ENCODE results near the gene ATP9A. TPM values are rescaled to one million over a fixed set of nuclear protein-coding genes. Genes with fewer than 3 reads are reported as not detected.
A peak's percentile ranks its signal among the peaks of the same experiment; 100 is the strongest.
"Not testable (repeated sequence)": the region's sequence is repeated elsewhere in the genome, so short reads cannot be mapped to it uniquely, and the experiment has no call there.

Gene ATP9A
- total RNA-seq, 1 experiment from 2014 or later: 7.3 TPM

GRCh38 chr20:51650685-51651134 lies 117.5 kb downstream of the ATP9A start:
- ChIA-PET CTCF (interaction anchor here (0.6 to 2.1 kb wide), 6 partner anchors 10 to 432 kb away, joined by 3 to 10 read pairs (median 4); no protein-coding TSS in a partner anchor), POLR2A (no interaction called here)
- DNase-seq (ENCODE audit: unreplicated experiment): peak; percentile 55
- Mint-ChIP-seq H3K27me3 (ENCODE audit: insufficient read depth, unreplicated experiment) (no peaks in the 10 kb centered on the region), H3K9me3 (ENCODE audit: unreplicated experiment) (no peaks in the 10 kb centered on the region), H3K4me1 (ENCODE audit: insufficient read depth, unreplicated experiment) (peaks cover 6% of the 10 kb centered on the region), H3K27ac (ENCODE audit: low read depth, unreplicated experiment) (no peak overlapping the region), H3K36me3 (ENCODE audit: insufficient read depth, unreplicated experiment) (no peaks in the 10 kb centered on the region), H3K4me3 (ENCODE audit: unreplicated experiment) (no peak overlapping the region)
- TF ChIP-seq CTCF (IDR thresholded peaks at IDR 0.05; ENCODE audit: unreplicated experiment): no peak
- no TSS peak for BruUV-seq (replicated peaks)
- intact Hi-C loops (cut with micrococcal nuclease): no loop called here

GRCh38 chr20:51648571-51648947 lies 119.6 kb downstream of the ATP9A start:
- no peaks in the 10 kb centered on the region for H3K27me3 Mint-ChIP-seq (ENCODE audit: insufficient read depth, unreplicated experiment)
- H3K9me3 Mint-ChIP-seq (ENCODE audit: unreplicated experiment): no peaks in the 10 kb centered on the region
- no peaks in the 10 kb centered on the region for H3K36me3 Mint-ChIP-seq (ENCODE audit: insufficient read depth, unreplicated experiment)
- intact Hi-C loops (cut with micrococcal nuclease): no loop called here
- TF ChIP-seq CTCF (IDR thresholded peaks at IDR 0.05; ENCODE audit: unreplicated experiment): no peak
- no peak overlapping the region for H3K27ac Mint-ChIP-seq (ENCODE audit: low read depth, unreplicated experiment)
- no TSS peak for BruUV-seq (replicated peaks)
- CTCF ChIA-PET: interaction anchor here (0.7 to 2.1 kb wide), 5 partner anchors 8 to 435 kb away, joined by 3 to 10 read pairs (median 4); no protein-coding TSS in a partner anchor
- H3K4me3 Mint-ChIP-seq (ENCODE audit: unreplicated experiment): no peak overlapping the region
- POLR2A ChIA-PET: interaction anchor here (0.9 to 1.0 kb wide), 2 partner anchors 11 to 336 kb away, joined by 3 read pairs; no protein-coding TSS in a partner anchor
- DNase-seq (ENCODE audit: unreplicated experiment): no peak
- peaks cover 6% of the 10 kb centered on the region for H3K4me1 Mint-ChIP-seq (ENCODE audit: insufficient read depth, unreplicated experiment)

GRCh38 chr20:51647674-51648570 lies 120.3 kb downstream of the ATP9A start:
- DNase-seq (ENCODE audit: unreplicated experiment): no peak
- H3K27ac Mint-ChIP-seq (ENCODE audit: low read depth, unreplicated experiment): no peak overlapping the region
- POLR2A ChIA-PET: interaction anchor here (1.0 kb wide), 1 partner anchor 337 kb away, joined by 3 read pairs; no protein-coding TSS in a partner anchor
- no peaks in the 10 kb centered on the region for H3K27me3 Mint-ChIP-seq (ENCODE audit: insufficient read depth, unreplicated experiment)
- no TSS peak for BruUV-seq (replicated peaks)
- TF ChIP-seq CTCF (IDR thresholded peaks at IDR 0.05; ENCODE audit: unreplicated experiment): no peak
- H3K36me3 Mint-ChIP-seq (ENCODE audit: insufficient read depth, unreplicated experiment): no peaks in the 10 kb centered on the region
- no peaks in the 10 kb centered on the region for H3K9me3 Mint-ChIP-seq (ENCODE audit: unreplicated experiment)
- peaks cover 6% of the 10 kb centered on the region for H3K4me1 Mint-ChIP-seq (ENCODE audit: insufficient read depth, unreplicated experiment)
- CTCF ChIA-PET: interaction anchor here (0.7 to 1.7 kb wide), 7 partner anchors 197 to 481 kb away, joined by 3 to 6 read pairs (median 3); no protein-coding TSS in a partner anchor
- intact Hi-C loops (cut with micrococcal nuclease): no loop called here
- no peak overlapping the region for H3K4me3 Mint-ChIP-seq (ENCODE audit: unreplicated experiment)

GRCh38 chr20:51643810-51644209 lies 124.4 kb downstream of the ATP9A start:
- intact Hi-C loops (cut with micrococcal nuclease); H3K4me3 Mint-ChIP-seq (ENCODE audit: unreplicated experiment); BruUV-seq (replicated peaks); H3K4me1 Mint-ChIP-seq (ENCODE audit: insufficient read depth, unreplicated experiment); H3K27me3 Mint-ChIP-seq (ENCODE audit: insufficient read depth, unreplicated experiment); H3K9me3 Mint-ChIP-seq (ENCODE audit: unreplicated experiment); H3K36me3 Mint-ChIP-seq (ENCODE audit: insufficient read depth, unreplicated experiment); DNase-seq (ENCODE audit: unreplicated experiment); H3K27ac Mint-ChIP-seq (ENCODE audit: low read depth, unreplicated experiment): not testable (repeated sequence)
- ChIA-PET POLR2A (interaction anchor here (0.7 to 0.8 kb wide), 2 partner anchors 306 to 341 kb away, joined by 3 read pairs; no protein-coding TSS in a partner anchor), CTCF (interaction anchor here (0.6 to 11.0 kb wide), 7 partner anchors 60 to 528 kb away, joined by 3 to 134 read pairs (median 4); no protein-coding TSS in a partner anchor)

Measured in MCF 10A (cell line).